Thymus (tissue), 11 donors: ENCODE results near the gene CRYBA2. TPM values are rescaled to one million over a fixed set of nuclear protein-coding genes. Genes with fewer than 3 reads are reported as not detected.

ENCODE experiments used
- DNase-seq, 9 donors: peaks; one replicate each; pipeline ENCODE4 v3.0.0-alpha.2; 2013; ENCODE audit warnings: low spot score in 9 of 9, low read depth in 6 of 9, missing footprints in 1 of 9
- H3K27ac ChIP-seq, 2 donors: one replicate each; pipeline ENCODE4 v1.5.1; 2013; ENCODE audit warnings: control low read depth in 1 of 2, low read depth in 1 of 2, low read length in 1 of 2, mild to moderate bottlenecking in 1 of 2, moderate library complexity in 1 of 2
- H3K27me3 ChIP-seq, 2 donors: one replicate each; pipeline ENCODE4 v1.5.1; 2013; ENCODE audit warnings: low read length in 1 of 2; ENCODE audit not compliant: control insufficient read depth in 2 of 2, insufficient read depth in 1 of 2
- H3K36me3 ChIP-seq, 2 donors: one replicate each; pipeline ENCODE4 v1.5.1; 2013; ENCODE audit warnings: low read length in 1 of 2, mild to moderate bottlenecking in 1 of 2, moderate library complexity in 1 of 2; ENCODE audit not compliant: control insufficient read depth in 2 of 2, insufficient read depth in 2 of 2
- H3K4me1 ChIP-seq, 2 donors: one replicate each; pipeline ENCODE4 v1.5.1; 2013; ENCODE audit warnings: low read length in 2 of 2; ENCODE audit not compliant: control insufficient read depth in 2 of 2, insufficient read depth in 2 of 2
- H3K4me3 ChIP-seq, 2 donors: one replicate each; pipeline ENCODE4 v1.5.1; 2013; ENCODE audit warnings: low read length in 2 of 2, control low read depth in 1 of 2, mild to moderate bottlenecking in 1 of 2
- H3K9me3 ChIP-seq, 2 donors: one replicate each; pipeline ENCODE4 v1.5.1; 2013; ENCODE audit warnings: low read length in 1 of 2, mild to moderate bottlenecking in 1 of 2; ENCODE audit not compliant: control insufficient read depth in 2 of 2, insufficient read depth in 1 of 2
- WGBS: extraction: QIAGEN DNeasy Blood & Tissue Kit; methylation state at CpG from one replicate; pipeline ENCODE4 v1.1.7; 2013; 5-methylcytosine and 5-hydroxymethylcytosine counted together
- polyA plus RNA-seq: library from polyadenylated mRNA; stranded (reverse); fragments of 200-250 nt; gene quantifications from one replicate; pipeline ENCODE4 v1.2.3, GENCODE V29; 2013
- total RNA-seq: library from RNA; stranded (reverse); fragments of 120-200 nt; gene quantifications from one replicate; pipeline ENCODE4 v1.2.4, GENCODE V29; 2013
- donor health status: healthy.

Gene CRYBA2
- total and polyA plus RNA-seq, 2 donors, result 0.14 to 0.55 TPM

DNA sequence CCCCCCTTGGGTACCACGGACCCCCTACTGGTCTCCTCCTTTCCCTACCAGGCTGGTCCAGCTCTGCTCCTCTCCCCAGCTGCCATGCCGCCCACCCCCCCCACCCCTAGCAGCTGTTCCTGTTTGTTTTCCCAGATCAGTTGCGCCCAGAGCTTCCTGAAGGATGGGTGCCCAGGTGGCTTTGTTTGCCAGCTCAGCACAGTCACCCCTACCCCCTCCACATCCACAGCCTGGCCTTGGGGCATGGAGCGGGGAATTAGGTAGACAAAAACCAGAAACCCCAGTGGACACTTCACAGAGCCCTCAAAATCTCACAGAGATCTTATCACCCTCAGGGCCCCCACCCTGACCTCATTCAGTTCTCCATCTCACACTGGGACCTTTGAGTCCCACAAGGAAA lies 3.7 kb upstream of the CRYBA2 start:
- peaks cover 0 to 3% of the 10 kb centered on the region in 2 donors for H3K9me3 ChIP-seq
- DNase-seq, result no peak
- no peak overlapping the region for H3K4me3 ChIP-seq
- no peaks in the 10 kb centered on the region for H3K36me3 ChIP-seq
- H3K27ac ChIP-seq, result no peak overlapping the region
- WGBS, result 56% methylated on average over 4 of the region's 4 CpGs
- H3K4me1 ChIP-seq, result peaks cover 12 to 14% of the 10 kb centered on the region in 2 donors
- H3K27me3 ChIP-seq, result peaks cover 82 to 99% of the 10 kb centered on the region in 2 donors

DNA sequence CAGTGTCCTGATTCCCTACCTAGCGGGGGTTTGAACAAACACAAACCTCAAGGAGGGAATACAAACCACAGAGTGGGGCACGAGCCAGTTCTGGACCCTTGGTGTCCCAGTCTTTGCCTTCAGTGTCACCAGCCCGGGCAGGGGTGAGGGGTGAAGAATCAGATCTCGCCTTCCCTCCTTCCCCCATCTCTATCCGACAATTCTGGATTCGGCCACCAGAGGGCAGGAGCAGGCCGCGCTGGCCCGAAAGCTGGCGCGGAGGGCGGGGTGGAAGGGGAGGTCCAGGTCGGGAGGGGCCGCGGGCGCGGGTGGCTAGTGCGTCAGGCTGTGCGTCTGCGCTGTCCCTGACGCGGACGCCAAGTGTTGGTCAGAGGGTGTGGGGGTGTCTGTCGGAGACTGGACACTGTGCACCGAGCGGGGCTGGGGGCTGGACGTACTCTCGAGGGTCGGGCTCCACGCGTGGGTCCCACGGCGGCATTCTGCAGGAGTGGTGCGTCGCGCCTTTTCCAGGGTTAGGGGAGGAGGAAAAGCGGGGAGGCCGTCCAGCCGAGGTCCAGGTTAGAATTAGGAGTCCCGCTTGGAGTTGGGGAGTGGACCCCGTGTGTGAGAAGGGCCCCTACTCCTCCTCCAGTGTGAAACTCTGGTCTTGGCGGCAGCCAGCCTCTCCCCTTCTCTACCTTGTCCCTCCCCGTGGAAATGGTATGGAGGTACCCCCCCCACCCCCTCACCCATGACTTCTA lies 2.9 kb upstream of the CRYBA2 start:
- Histone ChIP-seq H3K27ac (no peak overlapping the region), H3K27me3 (peaks cover 82 to 99% of the 10 kb centered on the region in 2 donors), H3K36me3 (no peaks in the 10 kb centered on the region), H3K4me3 (no peak overlapping the region), H3K9me3 (peaks cover 0 to 3% of the 10 kb centered on the region in 2 donors), H3K4me1 (peaks cover 7 to 12% of the 10 kb centered on the region in 2 donors)
- WGBS, result 9% methylated on average over 43 of the region's 43 CpGs
- DNase-seq, result peak in 5 of 9 donors; percentile 37 to 62 (median 47)

DNA sequence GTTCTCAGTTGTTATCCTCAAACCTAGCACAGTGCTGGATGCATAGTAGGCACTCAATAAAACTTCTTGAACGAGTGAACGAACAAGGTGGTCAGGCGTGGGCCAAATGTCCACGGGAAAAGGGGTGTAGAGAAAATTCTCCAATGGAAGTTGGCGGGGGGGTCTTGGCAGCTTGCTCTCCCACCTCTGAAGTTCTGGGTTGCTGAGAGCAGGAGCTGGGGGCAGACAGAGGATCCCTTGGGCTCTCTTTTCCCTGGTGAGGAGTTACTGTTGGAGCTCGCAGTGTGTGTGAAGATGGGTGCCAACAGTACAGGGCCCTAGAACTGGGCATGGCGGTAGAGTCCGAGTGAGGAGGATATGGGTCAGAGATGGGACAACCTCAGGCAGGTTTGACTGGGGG lies 2.3 kb upstream of the CRYBA2 start:
- no peak overlapping the region for H3K27ac ChIP-seq
- peaks cover 80 to 99% of the 10 kb centered on the region in 2 donors for H3K27me3 ChIP-seq
- no peak for DNase-seq
- no peak overlapping the region for H3K4me3 ChIP-seq
- peaks cover 0 to 3% of the 10 kb centered on the region in 2 donors for H3K9me3 ChIP-seq
- H3K36me3 ChIP-seq, result no peaks in the 10 kb centered on the region
- peaks cover 5 to 12% of the 10 kb centered on the region in 2 donors for H3K4me1 ChIP-seq
- WGBS, result 30% methylated on average over 8 of the region's 8 CpGs

DNA sequence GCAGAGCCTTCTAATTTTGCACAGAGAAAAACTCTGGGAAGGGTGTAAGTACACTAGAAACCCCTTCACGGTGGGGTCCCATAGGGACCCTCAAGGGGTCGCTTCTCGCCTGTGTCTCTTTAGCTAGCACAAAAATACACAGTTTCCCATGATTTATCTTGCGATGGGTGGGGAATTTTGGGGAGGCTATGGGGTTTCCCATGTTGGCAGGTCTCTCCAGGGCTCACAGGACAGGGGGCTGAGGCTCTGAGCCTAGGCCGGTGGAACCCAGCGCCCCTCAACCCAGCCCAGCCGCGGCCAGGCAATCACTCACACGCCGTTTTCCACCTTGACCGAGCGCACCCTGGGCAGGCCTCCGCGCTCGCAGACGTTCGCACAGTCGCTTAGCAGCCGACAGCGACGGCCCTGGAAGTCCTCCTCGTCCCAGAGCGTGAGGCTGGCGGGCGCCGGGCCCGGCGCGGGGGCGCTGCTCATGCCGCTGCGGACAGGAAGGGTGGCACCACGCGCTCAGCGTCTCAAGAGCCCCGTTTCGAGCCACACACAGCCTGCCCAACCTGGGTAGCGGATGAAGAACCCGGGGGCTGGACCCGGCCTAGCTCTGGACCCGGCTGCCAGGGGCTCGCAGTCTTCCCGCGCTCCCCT lies 398 bp downstream of the CRYBA2 start:
- Histone ChIP-seq H3K27ac (no peak overlapping the region), H3K9me3 (peaks cover 0 to 3% of the 10 kb centered on the region in 2 donors), H3K27me3 (peaks cover 72 to 100% of the 10 kb centered on the region in 2 donors), H3K4me1 (peaks cover 0 to 5% of the 10 kb centered on the region in 2 donors), H3K36me3 (no peaks in the 10 kb centered on the region), H3K4me3 (no peak overlapping the region)
- 5% methylated on average over 44 of the region's 44 CpGs for WGBS
- no peak for DNase-seq

DNA sequence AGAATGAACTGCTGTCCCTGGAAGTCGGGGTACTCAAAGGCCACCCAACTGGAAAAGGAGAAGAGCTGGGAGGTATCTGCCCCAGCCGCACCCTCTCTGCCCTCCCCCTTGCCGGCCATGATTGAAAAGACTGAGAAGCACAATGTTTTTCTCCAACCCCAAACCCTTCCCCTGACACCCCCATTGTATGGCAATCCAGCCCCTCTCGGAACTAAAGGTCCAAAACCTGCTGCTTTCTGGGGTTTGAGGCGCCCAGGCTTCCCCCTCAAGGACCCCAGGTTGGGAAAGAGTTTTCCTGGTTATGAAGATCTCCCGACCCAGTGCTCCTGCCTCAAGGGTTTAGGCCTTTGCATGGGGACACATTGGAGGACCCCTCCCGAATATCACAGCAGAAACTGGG lies 1.0 kb downstream of the CRYBA2 start:
- H3K27me3 ChIP-seq, result peaks cover 70 to 100% of the 10 kb centered on the region in 2 donors
- 14% methylated on average over 7 of the region's 7 CpGs for WGBS
- DNase-seq, result no peak

DNA sequence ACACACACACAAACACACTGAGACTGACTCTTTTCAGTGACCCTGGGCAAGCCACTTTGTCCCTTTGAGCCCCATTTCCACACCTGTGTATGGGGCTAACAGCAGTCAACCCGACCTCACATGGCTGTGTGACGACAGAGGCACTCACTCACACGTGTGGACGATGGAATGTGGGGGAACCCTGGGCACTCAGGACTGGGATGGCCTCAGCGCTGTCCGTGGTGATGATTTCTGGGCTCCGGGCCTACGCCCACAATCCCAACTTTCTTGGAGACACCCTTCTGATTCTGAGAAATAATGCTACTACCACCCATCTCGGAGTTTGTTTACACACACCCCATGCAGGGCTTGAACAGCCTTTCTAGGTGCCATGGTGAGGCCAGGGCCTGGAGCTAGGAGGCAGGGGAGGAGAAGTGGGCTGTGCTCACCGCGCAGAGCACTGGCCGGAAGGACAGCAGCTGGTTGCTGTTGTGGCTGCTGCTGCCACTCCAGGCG lies 1.5 kb downstream of the CRYBA2 start:
- peaks cover 0 to 3% of the 10 kb centered on the region in 2 donors for H3K9me3 ChIP-seq
- DNase-seq, result no peak
- H3K4me3 ChIP-seq, result no peak overlapping the region
- 8% methylated on average over 13 of the region's 13 CpGs for WGBS
- no peak overlapping the region for H3K27ac ChIP-seq
- H3K27me3 ChIP-seq, result peaks cover 68 to 100% of the 10 kb centered on the region in 2 donors
- H3K36me3 ChIP-seq, result no peaks in the 10 kb centered on the region
- H3K4me1 ChIP-seq, result peaks cover 0 to 5% of the 10 kb centered on the region in 2 donors

More for the DNA sequence above, 1.0 kb downstream of the CRYBA2 start:
- peaks cover 0 to 5% of the 10 kb centered on the region in 2 donors for H3K4me1 ChIP-seq
- no peak overlapping the region for H3K27ac ChIP-seq
- no peaks in the 10 kb centered on the region for H3K36me3 ChIP-seq
- no peak overlapping the region for H3K4me3 ChIP-seq
- H3K9me3 ChIP-seq, result peaks cover 0 to 3% of the 10 kb centered on the region in 2 donors

DNA sequence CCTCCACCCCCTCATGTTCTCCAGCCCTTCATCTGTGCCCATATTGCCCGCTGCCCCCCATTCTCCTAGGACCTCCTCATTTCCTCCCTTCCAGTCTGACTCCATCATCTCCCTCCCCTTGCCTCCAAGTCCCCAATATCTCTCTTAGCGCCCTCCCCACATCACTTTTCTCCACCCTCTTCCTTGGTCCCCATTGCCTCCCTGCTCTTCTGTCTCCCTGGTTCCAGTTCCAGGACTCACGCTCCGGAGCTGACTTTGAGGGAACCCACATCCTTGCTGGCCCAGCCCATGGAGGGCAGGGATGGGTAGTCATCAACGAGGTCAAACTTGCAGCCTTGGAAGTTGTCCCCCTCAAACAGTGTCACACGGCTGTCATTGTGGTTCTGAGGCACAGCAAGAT lies 2.6 kb downstream of the CRYBA2 start:
- 15% methylated on average over 6 of the region's 6 CpGs for WGBS
- Histone ChIP-seq H3K4me3 (no peak overlapping the region), H3K27me3 (peaks cover 68 to 100% of the 10 kb centered on the region in 2 donors)

DNA sequence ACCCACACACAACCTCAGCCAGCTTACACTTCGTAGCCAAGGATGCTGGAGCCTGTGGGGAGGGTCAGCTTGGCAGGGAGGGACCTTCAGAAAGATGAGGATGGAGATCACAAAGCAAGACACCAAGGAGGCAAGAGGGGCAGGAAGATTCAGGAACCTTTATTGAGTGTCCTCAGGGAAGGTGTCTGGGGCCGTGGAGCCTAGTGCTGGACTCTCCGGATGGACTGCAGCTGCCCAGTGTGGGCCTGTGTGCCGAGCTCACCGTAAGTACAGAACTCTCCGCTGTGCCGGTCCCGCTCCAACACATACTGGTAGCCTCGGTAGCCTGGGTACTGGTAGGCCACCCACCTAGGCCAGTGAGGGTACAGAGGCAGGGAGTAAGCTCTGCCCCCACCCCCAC lies 3.2 kb downstream of the CRYBA2 start:
- Histone ChIP-seq H3K27me3 (peaks cover 68 to 100% of the 10 kb centered on the region in 2 donors), H3K4me3 (no peak overlapping the region), H3K27ac (no peak overlapping the region), H3K36me3 (no peaks in the 10 kb centered on the region), H3K4me1 (peaks cover 0 to 2% of the 10 kb centered on the region in 2 donors), H3K9me3 (peaks cover 0 to 2% of the 10 kb centered on the region in 2 donors)
- no peak for DNase-seq
- 23% methylated on average over 9 of the region's 9 CpGs for WGBS

More for the DNA sequence above, 2.6 kb downstream of the CRYBA2 start:
- Histone ChIP-seq H3K4me1 (peaks cover 0 to 2% of the 10 kb centered on the region in 2 donors), H3K27ac (no peak overlapping the region), H3K9me3 (peaks cover 0 to 3% of the 10 kb centered on the region in 2 donors), H3K36me3 (no peaks in the 10 kb centered on the region)
- DNase-seq, result no peak

DNA sequence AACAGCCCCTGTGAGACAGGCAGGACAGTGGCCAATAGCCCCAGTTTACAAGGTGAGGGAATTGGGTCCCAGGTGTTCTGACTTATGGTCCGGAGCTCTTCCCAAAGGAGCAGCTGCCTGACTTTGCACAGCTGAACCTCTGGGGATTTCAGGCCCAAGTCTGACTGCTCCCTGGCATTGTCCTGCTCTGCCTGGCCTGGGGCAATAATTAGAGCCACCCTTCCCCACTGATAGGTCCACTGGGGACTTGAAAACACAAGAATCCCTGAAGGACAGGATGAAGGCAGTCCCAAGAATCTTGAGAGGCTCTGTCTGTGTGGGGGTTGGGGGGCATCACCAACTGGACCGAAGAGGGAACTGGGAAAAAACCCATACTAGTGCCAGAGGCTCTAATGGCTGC lies 4.6 kb downstream of the CRYBA2 start:
- WGBS, result 52% methylated on average over 2 of the region's 2 CpGs
- no peak for DNase-seq
- Histone ChIP-seq H3K36me3 (no peaks in the 10 kb centered on the region), H3K4me3 (no peak overlapping the region), H3K9me3 (peaks cover 0 to 7% of the 10 kb centered on the region in 2 donors), H3K27ac (no peak overlapping the region), H3K27me3 (peaks cover 70 to 100% of the 10 kb centered on the region in 2 donors), H3K4me1 (peaks cover 0 to 8% of the 10 kb centered on the region in 2 donors)
